ENCODE results near the gene KPNA4. TPM values are rescaled to one million over a fixed set of nuclear protein-coding genes. Genes with fewer than 3 reads are reported as not detected.

The KPNA4 gene
- total and polyA plus RNA-seq, 8 donors = 5.8 to 23.9 (median 17.4) TPM

- Histone ChIP-seq H3K36me3 (no peaks in the 10 kb centered on the region), H3K9me3 (no peaks in the 10 kb centered on the region), H3K27me3 (no peaks in the 10 kb centered on the region), H3K4me1 (no peaks in the 10 kb centered on the region), H3K4me3 (no peak overlapping the region), H3K27ac (no peak overlapping the region)
- no peak for FAIRE-seq
- TF ChIP-seq CTCF (IDR thresholded peaks at IDR 0.05) = no peak
- 76 to 87% methylated on average over 5 of the region's 5 CpGs for WGBS, 2 donors
- ATAC-seq = no peak
- intact Hi-C loops (cut with DNase I) = no loop called here
- no peak for DNase-seq
Measured at GRCh38 chr3:160478338-160478737, 87.0 kb downstream of the KPNA4 start.

GRCh38 chr3:160477750-160478149 is 87.6 kb downstream of the KPNA4 start:
- WGBS, 2 donors = 52 to 64% methylated on average over 5 of the region's 5 CpGs
- no peak for ATAC-seq

GRCh38 chr3:160475884-160476283 is 89.5 kb downstream of the KPNA4 start:
- ATAC-seq = no peak
- Histone ChIP-seq H3K4me3 (no peak overlapping the region), H3K36me3 (no peaks in the 10 kb centered on the region), H3K4me1 (no peaks in the 10 kb centered on the region), H3K27ac (no peak overlapping the region), H3K9me3 (no peaks in the 10 kb centered on the region), H3K27me3 (no peaks in the 10 kb centered on the region)
- FAIRE-seq = no peak
- WGBS, 2 donors = 98% methylated on average over 2 of the region's 2 CpGs
- no peak for TF ChIP-seq CTCF (IDR thresholded peaks at IDR 0.05)
- DNase-seq = no peak
- intact Hi-C loops (cut with DNase I) = no loop called here

More at GRCh38 chr3:160477750-160478149, 87.6 kb downstream of the KPNA4 start:
- no peak for TF ChIP-seq CTCF (IDR thresholded peaks at IDR 0.05)
- H3K4me3 ChIP-seq = no peak overlapping the region
- no peak for DNase-seq
- intact Hi-C loops (cut with DNase I) = no loop called here
- no peaks in the 10 kb centered on the region for H3K36me3 ChIP-seq
- H3K27me3 ChIP-seq = no peaks in the 10 kb centered on the region
- no peaks in the 10 kb centered on the region for H3K9me3 ChIP-seq
- H3K27ac ChIP-seq = no peak overlapping the region
- no peaks in the 10 kb centered on the region for H3K4me1 ChIP-seq
- FAIRE-seq = no peak

- Histone ChIP-seq H3K27me3 (no peaks in the 10 kb centered on the region), H3K27ac (no peak overlapping the region), H3K36me3 (no peaks in the 10 kb centered on the region), H3K9me3 (no peaks in the 10 kb centered on the region), H3K4me1 (no peaks in the 10 kb centered on the region), H3K4me3 (no peak overlapping the region)
- intact Hi-C loops (cut with DNase I) = no loop called here
- DNase-seq (no peak), ATAC-seq (no peak), FAIRE-seq (no peak)
- TF ChIP-seq CTCF (IDR thresholded peaks at IDR 0.05) = no peak
- 82 to 85% methylated on average over 2 of the region's 2 CpGs for WGBS, 2 donors
Measured at GRCh38 chr3:160475153-160475552, 90.2 kb downstream of the KPNA4 start.

- no peak for ATAC-seq
- intact Hi-C loops (cut with DNase I) = no loop called here
- Histone ChIP-seq H3K4me3 (no peak overlapping the region), H3K27ac (no peak overlapping the region), H3K36me3 (no peaks in the 10 kb centered on the region), H3K4me1 (no peaks in the 10 kb centered on the region), H3K9me3 (no peaks in the 10 kb centered on the region), H3K27me3 (no peaks in the 10 kb centered on the region)
- no peak for FAIRE-seq
- DNase-seq = no peak
- no peak for TF ChIP-seq CTCF (IDR thresholded peaks at IDR 0.05)
Measured at GRCh38 chr3:160474416-160474838, 90.9 kb downstream of the KPNA4 start.
